Muscle of leg (tissue), 11 donors: ENCODE data around the gene B4GALNT3. TPM values are rescaled to one million over a fixed set of nuclear protein-coding genes. Genes with fewer than 3 reads are reported as not detected.

Experiments
- DNase-seq: peaks from one replicate; pipeline ENCODE4 v3.0.0; 2013
- H3K27ac ChIP-seq: one replicate; pipeline ENCODE4 v1.5.1; 2013; ENCODE audit warnings: mild to moderate bottlenecking, low read length, control low read depth
- H3K27me3 ChIP-seq: one replicate; pipeline ENCODE4 v1.6.1; 2013; ENCODE audit warnings: low read length; ENCODE audit not compliant: control insufficient read depth, insufficient read depth
- H3K36me3 ChIP-seq: one replicate; pipeline ENCODE4 v1.6.1; 2013; ENCODE audit warnings: low read length; ENCODE audit not compliant: control insufficient read depth, insufficient read depth
- H3K4me1 ChIP-seq: one replicate; pipeline ENCODE4 v1.6.1; 2013; ENCODE audit warnings: low read length; ENCODE audit not compliant: control insufficient read depth, insufficient read depth
- H3K4me3 ChIP-seq: one replicate; pipeline ENCODE4 v1.5.1; 2013; ENCODE audit warnings: low read length, control low read depth
- H3K9me3 ChIP-seq: replicated peaks from 2 replicates; pipeline ENCODE4 v1.6.1; 2013; ENCODE audit warnings: low read depth, low read length; ENCODE audit not compliant: control insufficient read depth
- WGBS: methylation state at CpG from one replicate; pipeline ENCODE4 v1.1.5; 2013; ENCODE audit warnings: missing lambda C conversion rate; ENCODE audit not compliant: insufficient coverage; 5-methylcytosine and 5-hydroxymethylcytosine counted together
- polyA plus RNA-seq, 8 donors: library from polyadenylated mRNA; unstranded; fragments of 120-200 nt; gene quantifications; one replicate each; pipeline versions ENCODE4 v1.2.1 to v1.2.3, GENCODE V29; 2013; ENCODE audit warnings: inconsistent platforms in 1 of 8, low replicate concordance in 1 of 8; ENCODE audit not compliant: insufficient read length in 8 of 8, insufficient read depth in 1 of 8
- total RNA-seq: library from RNA; stranded (reverse); fragments of 120-200 nt; gene quantifications from one replicate; pipeline ENCODE4 v1.2.4, GENCODE V29; 2013

The B4GALNT3 gene
- total and polyA plus RNA-seq, 9 donors = 6.0 to 12.4 (median 9.1) TPM

- peaks cover 2% of the 10 kb centered on the region for H3K9me3 ChIP-seq
- WGBS = 72% methylated on average over 12 of the region's 14 CpGs
- H3K4me3 ChIP-seq = no peak overlapping the region
- no peaks in the 10 kb centered on the region for H3K27me3 ChIP-seq
- H3K36me3 ChIP-seq = no peaks in the 10 kb centered on the region
- no peak for DNase-seq
- H3K4me1 ChIP-seq = peaks cover 11% of the 10 kb centered on the region
- no peak overlapping the region for H3K27ac ChIP-seq
These were observed 130.5 kb downstream of the B4GALNT3 start for GRCh38 chr12:590206-590750.

GRCh38 chr12:591167-592023, 131.7 kb downstream of the B4GALNT3 start:
- peak; percentile 58 for DNase-seq
- 69% methylated on average over 9 of the region's 16 CpGs for WGBS
- Histone ChIP-seq H3K9me3 (peaks cover 2% of the 10 kb centered on the region), H3K4me1 (peaks cover 11% of the 10 kb centered on the region), H3K27ac (peak overlapping the region; percentile 44), H3K36me3 (no peaks in the 10 kb centered on the region), H3K4me3 (no peak overlapping the region), H3K27me3 (no peaks in the 10 kb centered on the region)

GRCh38 chr12:592024-592505, 132.3 kb downstream of the B4GALNT3 start:
- Histone ChIP-seq H3K27ac (peak overlapping the region; percentile 44), H3K4me1 (peaks cover 11% of the 10 kb centered on the region), H3K9me3 (peaks cover 2% of the 10 kb centered on the region), H3K27me3 (no peaks in the 10 kb centered on the region), H3K36me3 (no peaks in the 10 kb centered on the region), H3K4me3 (no peak overlapping the region)
- WGBS = 79% methylated on average over 6 of the region's 11 CpGs
- no peak for DNase-seq

- WGBS = 75% methylated on average over 3 of the region's 7 CpGs
- no peaks in the 10 kb centered on the region for H3K36me3 ChIP-seq
- no peak overlapping the region for H3K27ac ChIP-seq
- H3K4me1 ChIP-seq = peaks cover 11% of the 10 kb centered on the region
- H3K27me3 ChIP-seq = no peaks in the 10 kb centered on the region
- no peak for DNase-seq
- H3K9me3 ChIP-seq = no peaks in the 10 kb centered on the region
- no peak overlapping the region for H3K4me3 ChIP-seq
These were observed 133.9 kb downstream of the B4GALNT3 start for GRCh38 chr12:593396-594270.

- Histone ChIP-seq H3K36me3 (no peaks in the 10 kb centered on the region), H3K9me3 (no peaks in the 10 kb centered on the region), H3K27me3 (no peaks in the 10 kb centered on the region), H3K27ac (peak overlapping the region; percentile 65), H3K4me3 (no peak overlapping the region), H3K4me1 (no peaks in the 10 kb centered on the region)
- no peak for DNase-seq
- 76% methylated on average over 5 of the region's 13 CpGs for WGBS
These were observed 138.3 kb downstream of the B4GALNT3 start for GRCh38 chr12:597926-598568.

GRCh38 chr12:599756-600155, 140.0 kb downstream of the B4GALNT3 start:
- H3K9me3 ChIP-seq = no peaks in the 10 kb centered on the region
- no peaks in the 10 kb centered on the region for H3K4me1 ChIP-seq
- no peak overlapping the region for H3K27ac ChIP-seq
- no peak overlapping the region for H3K4me3 ChIP-seq
- H3K36me3 ChIP-seq = no peaks in the 10 kb centered on the region
- DNase-seq = no peak
- 92% methylated on average over 10 of the region's 13 CpGs for WGBS
- no peaks in the 10 kb centered on the region for H3K27me3 ChIP-seq

- H3K9me3 ChIP-seq = no peaks in the 10 kb centered on the region
- no peak for DNase-seq
- WGBS = 57% methylated on average over 1 of the region's 7 CpGs
These were observed 142.4 kb downstream of the B4GALNT3 start for GRCh38 chr12:601976-602699.

DNA sequence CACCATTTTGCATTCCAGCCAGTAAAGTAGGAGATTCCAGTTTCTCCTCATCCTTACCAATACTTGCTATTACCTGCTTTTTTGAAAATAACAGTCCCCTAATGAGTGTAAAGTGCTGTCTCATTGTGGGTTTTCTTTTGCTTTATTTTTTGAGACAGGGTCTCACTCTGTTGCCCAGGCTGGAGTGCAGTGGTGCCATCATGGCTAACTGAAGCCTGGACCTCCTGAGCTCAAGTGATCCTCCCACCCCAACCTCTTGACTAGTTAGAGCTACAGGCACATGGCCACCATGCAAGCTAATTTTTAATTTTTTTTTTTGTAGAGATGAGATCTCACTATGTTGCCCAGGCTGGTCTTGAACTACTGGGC, 142.9 kb downstream of the B4GALNT3 start:
- H3K36me3 ChIP-seq = no peaks in the 10 kb centered on the region
- peaks cover 7% of the 10 kb centered on the region for H3K4me1 ChIP-seq
- H3K4me3 ChIP-seq = no peak overlapping the region
- no peaks in the 10 kb centered on the region for H3K9me3 ChIP-seq
- no peaks in the 10 kb centered on the region for H3K27me3 ChIP-seq
- H3K27ac ChIP-seq = no peak overlapping the region
- no peak for DNase-seq

More at GRCh38 chr12:601976-602699, 142.4 kb downstream of the B4GALNT3 start:
- no peak overlapping the region for H3K4me3 ChIP-seq
- H3K27ac ChIP-seq = no peak overlapping the region
- H3K27me3 ChIP-seq = no peaks in the 10 kb centered on the region
- peaks cover 2% of the 10 kb centered on the region for H3K4me1 ChIP-seq
- no peaks in the 10 kb centered on the region for H3K36me3 ChIP-seq

DNA sequence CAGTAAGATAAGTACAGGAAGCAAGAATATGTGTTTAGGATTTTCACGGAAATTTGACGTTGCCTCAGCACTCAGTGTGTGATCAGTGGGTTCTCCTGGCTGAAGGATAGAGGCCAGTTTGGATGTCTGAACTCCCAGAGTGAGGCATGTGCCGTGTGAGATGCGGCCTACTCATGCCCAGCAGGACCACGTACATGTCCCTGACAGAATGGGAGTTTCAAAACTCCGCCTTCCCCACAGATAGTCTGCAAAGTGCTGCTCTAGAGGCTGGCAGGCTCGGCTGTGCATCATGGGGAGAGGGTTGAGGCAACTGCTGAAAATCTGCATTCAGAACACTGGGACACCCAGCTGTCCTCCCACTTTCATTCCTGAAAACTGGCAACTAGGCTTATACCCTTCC, 145.2 kb downstream of the B4GALNT3 start:
- Histone ChIP-seq H3K4me1 (peaks cover 14% of the 10 kb centered on the region), H3K4me3 (no peak overlapping the region), H3K27ac (no peak overlapping the region), H3K36me3 (no peaks in the 10 kb centered on the region), H3K9me3 (no peaks in the 10 kb centered on the region), H3K27me3 (no peaks in the 10 kb centered on the region)
- WGBS = 90% methylated on average over 5 of the region's 7 CpGs
- no peak for DNase-seq
